ENCODE data around the gene ATP2B2.

The ATP2B2 gene

DNA sequence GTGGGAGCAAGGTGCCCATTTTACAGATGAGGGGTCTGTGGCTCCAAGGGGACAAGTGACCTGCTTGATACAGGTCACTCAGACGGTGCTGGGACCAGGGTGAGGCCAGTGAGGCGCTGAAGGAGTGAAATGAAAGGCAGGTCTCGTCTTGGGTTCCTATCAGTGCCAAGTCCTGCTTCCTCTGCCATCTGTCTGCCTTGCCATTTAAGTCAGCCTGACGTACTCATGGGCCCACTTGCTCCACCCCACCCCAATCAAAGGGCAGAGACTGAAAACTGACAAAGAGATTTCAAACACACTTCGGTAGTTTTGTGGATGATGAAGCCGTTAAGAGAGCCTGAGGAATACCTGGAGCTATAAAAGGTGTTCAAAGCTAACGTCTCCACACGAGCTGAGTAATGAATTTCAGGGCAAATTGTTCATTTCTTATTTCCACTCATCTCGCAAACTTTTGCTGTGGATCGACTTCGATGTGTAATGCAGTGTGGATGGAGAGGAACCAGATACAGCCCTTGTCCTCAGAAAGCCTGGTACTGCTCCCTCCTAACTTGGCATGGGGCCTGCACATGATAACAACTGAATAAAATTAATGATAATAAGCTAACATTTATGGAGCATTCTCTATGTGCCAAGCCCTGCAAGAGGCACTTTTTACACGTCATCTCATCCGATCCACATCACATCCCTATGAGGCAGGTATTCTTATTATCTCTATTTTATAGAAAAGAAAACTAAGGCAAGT is 36.6 kb downstream of the ATP2B2 start:
- DNase-seq: no peak

DNA sequence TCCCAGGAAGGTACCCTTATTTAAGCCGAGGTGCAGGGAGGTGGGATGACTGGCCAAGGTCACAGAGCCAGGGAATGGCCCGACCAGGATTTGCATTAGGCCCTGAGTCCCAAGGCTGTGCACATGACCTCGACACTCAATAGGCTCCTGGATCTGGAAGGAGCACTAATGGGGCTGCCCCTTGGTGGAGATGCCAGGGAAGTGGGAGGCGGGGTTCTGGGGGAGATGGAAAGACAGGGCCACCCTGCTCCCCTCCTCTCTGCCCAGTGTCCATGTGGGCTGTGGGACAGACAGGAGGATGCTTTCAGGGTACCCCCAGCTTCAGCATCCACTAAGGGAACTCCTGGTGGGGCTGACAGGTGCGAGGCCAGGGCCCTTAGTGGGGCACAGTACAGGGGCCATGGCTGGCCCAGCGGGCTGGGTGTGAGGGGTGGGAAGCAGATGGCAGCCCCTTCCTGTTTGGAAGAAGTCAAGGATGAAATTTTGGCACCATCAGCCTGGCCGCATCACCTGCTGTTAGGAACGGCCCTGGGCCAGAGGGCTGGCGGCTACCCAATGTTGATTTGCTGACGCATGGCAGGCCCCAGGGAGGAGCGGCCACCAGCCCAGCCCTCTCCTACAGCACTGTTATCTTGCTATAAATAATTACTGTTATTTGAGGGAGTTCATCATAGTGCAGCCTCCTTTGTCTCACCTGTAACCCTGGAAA is 37.3 kb downstream of the ATP2B2 start:
- no peak for DNase-seq

DNA sequence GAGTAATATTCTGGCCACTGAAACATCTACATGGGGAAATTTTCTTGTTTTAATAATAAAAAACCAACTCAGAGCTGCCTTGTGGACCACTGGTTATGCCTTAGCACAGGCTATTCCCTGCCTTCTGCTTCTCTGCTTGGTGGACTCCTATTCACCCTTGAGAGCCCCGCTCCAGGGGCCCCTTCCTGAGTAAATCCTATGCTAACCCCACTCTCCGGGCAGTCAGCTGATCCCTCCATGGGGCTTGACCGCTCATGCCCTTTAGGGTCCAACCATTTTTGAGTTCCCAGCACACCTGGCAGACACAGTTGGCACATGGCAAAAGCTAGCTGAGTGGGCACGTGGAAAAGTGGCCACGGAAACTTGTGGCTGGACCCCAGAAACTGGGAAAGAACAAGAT is 38.2 kb downstream of the ATP2B2 start:
- no peak for DNase-seq

DNA sequence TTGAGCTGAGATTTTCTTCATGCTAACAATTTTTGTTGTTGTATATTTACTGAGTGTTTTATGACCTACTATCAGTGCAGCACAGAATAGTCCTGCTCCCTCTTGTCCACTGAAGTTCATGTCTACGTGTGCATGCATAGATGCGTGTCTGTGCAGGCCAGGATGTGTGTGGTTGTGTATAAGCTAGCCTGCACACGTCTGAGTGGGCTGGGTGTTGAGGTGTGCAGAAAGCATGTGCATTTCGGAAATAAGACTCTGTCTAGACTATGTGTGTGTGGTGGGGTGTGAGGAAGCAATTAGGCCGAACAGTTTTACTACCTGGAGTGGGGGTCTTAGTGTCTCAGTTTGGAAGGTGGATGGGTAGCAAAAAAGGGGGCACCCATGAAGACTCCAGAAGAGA is 39.2 kb downstream of the ATP2B2 start:
- no peak for DNase-seq

DNA sequence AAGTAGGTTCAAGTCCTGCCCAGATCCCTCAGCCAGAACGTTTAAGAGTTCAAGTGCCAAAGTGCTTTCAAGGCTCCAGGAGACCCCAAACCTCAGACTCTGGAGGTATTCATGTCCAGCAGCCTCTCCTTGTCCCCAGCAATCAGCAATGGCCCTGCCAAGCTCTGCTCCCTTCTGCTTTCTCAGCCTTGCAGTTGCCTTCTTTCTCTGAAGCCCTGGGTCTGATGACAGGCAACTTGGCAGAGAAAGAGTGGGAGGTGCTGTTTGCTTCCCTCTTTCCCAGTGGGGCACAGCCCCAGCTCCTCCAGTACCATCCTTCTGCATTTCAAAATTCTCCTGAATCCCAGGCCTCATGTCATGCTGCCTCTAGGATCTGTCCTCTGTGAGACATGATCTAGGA is 40.2 kb downstream of the ATP2B2 start:
- no peak for DNase-seq

DNA sequence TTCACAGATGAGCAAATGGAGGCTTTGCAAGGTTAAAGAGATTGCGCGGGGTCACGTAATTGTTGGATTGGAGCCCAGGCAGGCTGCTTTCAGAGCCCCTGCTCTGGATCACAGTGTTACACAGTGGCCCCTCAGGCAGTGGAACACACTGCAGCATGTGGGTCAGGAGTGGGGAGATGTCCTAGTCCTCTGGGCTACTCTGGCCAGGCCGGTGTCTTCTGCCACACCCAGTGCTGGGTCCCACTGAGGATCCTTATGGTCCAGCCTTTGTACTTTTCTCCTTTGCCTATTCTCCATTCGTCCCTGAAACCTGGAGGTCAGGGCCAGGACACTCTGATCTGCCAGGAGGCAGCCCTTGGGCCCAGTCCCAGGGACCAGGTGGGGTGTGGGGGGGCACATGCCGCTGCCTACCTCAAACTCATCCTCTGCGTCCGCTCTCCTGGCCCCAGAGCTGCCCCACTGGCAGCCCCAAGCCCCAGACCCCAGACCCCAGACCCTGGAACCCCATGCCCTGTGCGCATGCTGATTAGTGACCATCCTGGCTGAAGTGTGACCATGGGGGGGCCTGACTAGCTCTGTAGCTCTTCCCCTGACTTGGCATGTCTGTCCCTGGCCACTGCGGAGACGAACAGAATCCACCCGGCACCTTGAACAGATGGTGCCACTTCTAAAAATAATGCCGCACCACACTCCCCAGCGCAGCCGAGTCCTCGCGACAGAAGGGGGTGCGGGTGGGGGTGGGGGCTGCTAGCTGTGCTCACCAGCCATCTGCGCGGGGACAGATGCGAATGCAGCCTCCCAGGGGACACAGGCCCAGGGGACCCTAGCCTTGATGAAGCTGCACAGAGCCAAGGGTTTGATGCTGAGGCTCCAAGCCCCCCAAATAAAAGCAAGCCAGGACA is 41.6 kb downstream of the ATP2B2 start:
- no peak for DNase-seq

DNA sequence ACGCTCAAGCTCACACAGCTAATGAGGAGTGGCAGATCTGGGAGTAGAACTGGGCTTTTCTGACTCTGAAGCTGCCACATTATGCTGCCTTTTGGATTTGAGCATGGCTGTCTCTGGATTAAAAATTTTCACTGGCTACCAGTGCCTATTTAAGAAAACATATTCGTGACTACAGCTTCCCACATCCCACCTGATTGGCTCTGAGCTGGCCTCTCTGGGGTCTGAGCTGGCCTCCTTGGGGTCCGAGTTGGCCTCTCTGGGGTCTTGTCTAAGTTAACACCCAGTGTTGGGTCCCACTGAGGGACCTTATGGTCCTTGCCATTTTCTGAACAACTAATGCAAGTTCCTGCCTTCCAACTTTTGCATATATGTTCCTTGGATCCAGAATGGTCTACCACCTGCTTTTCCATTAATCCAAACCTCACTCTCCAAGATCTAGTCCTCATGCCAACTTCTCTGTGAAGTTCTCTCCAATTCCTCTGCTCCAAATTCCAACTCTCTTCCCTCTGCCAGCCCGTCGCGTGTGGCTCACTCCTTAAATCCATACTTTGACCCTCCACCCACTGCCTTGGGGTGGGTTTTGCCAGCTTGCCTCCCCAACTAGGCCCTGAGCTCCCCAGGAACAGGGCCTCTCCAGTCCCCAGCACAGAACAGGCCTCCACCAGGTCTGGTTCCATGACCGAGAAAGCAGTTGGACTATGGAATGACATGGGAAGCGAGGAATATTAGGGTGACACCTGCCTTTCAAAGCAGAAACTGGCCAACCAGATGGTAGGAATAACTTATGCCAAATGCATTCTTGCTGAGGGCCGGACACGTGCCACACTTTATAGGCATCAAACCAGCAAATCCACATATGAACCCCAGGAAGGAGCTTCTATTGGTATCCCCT is 42.5 kb downstream of the ATP2B2 start:
- no peak for DNase-seq

DNA sequence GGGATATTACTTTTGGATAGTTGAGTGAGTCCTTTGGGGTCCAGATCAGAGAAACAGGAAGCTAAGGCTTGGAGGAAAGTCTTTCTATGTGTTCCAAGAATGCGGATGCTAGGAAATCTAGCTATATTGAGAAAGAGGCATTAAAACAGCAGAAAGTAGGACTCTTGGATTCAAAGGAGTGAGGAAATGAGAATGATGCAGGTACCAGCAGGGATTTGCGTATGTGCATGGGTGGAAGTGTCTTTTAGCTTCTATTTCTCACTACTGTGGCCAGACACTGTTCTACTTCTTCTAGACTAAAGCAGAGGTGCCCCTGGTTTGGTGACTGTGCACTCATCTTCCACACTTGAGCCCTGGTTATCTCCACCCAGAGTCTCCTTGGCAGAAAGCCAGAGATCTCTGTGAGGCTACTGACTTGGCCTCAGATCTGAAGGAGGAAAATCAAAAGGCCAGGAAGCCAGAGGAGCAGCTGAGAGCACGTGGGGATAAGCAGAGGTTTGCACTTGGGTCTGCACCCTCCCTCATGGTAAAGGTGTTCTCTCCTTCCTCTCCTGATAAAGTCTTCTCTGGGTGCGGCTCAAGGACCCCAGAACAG is 44.3 kb downstream of the ATP2B2 start:
- no peak for DNase-seq

DNA sequence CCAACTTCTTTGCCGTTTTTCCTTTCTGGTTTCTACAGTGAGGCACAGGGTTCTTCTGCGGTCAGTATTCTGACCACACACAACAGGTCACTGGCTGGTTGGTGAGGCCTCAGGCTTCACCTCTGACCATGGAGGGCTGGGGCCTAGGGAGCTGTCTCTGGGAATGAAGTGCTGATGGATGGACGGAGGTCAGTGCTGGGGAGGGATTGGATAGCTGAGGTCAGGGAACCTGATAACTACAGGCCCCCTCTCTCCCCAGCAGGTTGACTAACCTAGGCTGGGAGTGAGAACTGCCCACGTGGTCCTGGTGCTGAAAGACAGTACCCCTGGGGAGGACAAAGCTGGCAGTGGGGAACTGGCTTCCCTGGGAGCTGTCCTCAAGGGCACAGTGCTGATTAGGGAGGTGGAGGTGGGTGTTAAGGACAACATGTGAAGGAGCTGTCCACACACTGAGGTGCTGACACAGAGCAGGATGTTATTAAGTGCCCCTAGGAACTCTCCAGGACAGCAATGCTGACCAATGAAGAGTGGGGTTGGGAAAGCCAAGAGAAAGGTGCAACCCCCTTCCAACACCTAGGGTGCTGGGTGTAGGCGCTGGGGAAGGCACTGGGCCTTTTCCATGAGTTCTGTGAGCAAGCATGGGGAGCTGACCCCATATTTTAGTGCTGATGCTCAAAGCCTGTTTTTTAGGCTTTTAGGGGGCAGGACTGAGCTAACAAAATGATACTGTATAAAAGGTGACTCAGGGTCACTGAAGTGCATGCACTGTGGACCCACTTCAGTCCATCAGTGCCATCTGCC is 45.2 kb downstream of the ATP2B2 start:
- DNase-seq: peak; percentile 22

DNA sequence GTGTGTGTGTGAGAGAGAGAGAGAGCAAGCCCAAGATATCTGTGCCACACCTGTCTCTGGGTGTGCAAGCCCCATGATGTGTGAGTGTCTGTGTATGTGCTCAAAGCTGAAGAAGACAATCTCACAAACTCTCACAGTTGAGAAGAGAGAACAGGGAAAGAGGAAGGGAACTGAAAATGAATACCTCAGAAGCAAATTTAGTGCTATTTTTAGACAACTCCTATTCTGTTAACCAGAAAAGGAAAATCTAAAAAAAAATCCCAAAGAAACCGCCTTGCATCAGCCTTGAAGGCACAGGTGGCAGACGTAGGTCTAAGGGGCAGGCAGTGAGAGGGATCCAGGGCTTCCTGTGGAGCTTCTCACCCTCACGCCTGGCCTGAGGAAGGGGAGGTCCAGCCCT is 47.8 kb downstream of the ATP2B2 start:
- DNase-seq: no peak

DNA sequence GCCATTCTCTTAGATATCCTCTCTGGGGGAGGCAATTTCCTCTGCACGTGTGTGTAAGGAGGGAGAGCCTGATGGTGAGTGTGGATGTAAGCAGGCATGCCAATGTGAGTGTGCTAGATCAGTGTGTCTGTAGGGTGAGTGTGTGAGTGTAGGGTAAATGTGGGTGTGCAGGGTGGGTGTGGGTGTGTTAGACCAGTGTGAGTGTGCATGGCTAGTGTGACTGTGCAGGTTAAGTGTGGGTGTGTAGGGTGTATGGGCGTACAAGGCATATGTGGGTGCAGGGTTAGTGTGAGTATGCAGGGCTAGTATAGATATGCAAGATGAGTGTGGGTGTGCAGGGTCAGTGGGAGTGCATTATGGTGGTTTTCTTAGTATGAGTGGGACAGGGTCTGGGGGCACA is 48.4 kb downstream of the ATP2B2 start:
- no peak for DNase-seq

DNA sequence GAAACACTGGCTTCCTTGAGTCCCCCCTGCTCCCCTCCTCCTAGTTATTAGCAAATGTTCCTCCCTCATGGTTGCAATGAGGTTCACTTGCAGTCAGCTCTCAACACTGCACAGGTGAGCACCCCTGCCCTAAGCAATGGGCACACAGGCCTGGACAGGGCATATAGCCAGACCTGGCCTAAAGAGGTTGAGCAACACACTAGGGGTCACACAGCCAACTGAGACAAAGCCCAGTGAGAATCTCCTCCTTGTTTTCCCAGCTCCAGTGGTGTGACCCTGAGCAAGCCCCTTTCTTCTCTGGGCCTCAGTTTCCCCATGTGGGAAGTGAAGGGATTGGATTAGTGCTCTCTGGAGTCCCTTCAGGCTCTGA is 49.9 kb downstream of the ATP2B2 start:
- DNase-seq: no peak

DNA sequence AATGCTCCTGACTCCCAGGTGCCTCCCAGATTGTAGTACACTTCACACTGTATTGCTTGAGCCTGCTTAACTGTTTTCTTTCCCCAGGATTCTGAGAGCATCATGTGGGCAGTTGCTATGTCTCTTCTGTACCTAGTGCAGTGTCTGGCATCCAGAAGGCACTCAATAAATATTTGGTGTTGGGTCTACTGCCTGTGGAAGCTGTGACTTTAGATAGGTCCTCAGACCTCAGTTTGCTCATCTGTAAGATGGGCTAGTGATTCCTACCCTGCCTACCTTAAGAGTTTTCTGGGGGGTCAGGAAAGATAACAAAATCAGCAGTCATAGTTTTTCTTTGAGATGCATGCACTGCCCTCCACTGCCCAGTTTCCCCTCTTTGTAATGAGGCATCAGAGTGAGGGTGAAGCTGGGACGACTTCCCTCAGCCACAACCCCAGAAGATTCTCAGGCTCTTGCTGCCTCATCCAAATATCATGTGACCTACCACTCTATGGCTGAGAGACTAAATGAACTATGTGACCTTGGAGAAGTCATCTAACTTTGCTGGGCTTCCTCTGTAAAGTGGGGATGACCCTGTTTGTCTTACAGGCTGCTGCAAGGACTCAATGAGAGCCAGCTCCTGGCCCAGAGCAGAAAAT is 50.4 kb downstream of the ATP2B2 start:
- no peak for DNase-seq

DNA sequence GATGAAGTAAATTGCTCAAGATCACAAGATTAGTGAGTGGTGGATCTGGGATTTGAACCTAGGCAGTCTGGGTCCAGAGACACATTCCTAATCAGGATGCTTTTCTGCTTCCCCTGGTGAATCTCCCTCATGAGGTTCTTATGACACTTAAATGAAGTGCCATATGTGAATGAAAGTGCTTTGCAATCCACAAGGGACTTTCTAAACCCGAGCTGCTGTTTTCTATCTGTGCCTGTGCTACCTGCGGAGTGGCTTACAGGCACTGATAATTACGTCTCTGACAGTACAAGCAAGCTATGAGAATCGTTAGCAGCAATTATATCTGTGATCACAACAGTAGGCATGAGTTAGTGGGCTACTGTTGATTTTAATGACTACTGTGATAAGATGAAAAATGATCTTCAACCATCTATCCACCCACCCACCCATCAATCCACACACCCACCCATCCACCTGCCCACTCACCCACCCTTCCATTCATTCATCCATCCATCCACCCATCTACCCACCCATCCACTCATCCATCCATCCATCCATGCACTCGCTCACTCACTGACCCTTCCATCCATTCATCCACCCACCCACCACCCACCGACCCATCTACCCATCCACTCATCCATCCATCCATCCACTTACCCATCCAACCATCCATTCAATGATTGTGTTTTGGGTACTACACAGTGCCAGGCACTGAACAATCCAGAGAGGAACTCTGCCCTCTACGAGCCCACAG is 51.8 kb downstream of the ATP2B2 start:
- no peak for DNase-seq

DNA sequence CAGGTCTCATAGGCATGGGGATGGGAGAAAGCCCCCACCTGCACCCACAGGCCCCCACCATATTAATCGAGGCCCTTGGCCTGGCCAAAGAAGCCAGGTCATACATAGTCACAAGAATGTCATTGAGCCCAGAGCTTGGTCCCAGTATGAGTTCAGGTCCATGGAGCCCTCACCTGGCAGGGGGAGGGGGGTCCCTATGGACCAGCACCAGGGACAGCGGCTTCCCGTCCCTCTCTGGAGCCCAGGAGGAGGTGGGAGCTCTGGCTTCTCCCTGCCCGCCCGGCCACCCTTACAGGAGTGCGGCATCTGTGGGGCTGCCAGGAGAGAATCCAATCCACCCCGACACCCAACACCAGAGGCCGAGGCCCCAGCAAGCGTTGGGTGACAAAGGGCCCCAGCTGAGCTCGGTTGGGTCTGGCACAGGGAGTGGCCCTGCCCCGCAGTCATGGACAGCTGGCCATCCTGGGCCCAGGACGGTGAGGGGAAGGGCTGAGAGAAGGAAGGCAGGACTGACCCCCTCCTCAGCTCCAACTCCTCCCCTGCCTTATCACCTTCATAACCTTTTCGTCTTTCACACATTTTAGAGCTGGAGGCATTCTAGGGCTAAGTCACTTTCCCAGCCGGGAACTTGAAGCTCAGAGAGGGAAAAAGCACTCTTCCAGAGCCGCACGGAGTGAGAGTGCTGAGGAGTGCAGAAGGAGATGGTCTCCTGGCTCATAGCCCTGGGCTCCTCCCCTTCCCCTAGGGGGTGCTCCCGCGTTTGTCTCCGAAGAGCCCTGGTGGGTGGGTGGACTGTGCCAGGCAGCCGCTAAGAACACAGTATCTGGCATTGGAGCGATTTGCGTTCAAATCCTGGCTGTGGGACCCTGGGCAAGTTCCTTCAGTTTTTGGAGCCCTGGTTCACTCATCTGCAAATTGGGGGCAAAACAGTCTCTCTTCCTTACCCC is 54.6 kb downstream of the ATP2B2 start:
- DNase-seq: no peak

DNA sequence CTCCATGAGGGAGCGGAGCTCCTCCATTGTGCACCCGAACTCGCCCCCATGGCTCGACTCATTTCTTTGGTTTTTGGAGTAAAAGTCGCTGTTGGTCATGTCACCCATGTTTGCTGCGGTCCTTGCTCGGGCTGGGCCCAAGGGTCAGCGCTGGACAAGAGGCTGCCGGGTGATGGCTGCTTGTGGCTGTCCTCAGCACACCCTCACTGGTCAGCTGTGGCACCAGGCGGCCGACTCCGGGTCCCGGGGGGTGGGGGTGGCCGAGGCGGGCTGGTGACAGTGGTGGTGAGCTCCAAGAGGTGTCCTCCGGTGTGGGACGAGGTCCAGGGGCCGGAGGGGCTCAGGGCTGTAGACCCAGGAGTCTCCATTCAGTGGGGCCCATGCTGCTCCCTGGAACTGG is 56.0 kb downstream of the ATP2B2 start:
- DNase-seq: no peak

DNA sequence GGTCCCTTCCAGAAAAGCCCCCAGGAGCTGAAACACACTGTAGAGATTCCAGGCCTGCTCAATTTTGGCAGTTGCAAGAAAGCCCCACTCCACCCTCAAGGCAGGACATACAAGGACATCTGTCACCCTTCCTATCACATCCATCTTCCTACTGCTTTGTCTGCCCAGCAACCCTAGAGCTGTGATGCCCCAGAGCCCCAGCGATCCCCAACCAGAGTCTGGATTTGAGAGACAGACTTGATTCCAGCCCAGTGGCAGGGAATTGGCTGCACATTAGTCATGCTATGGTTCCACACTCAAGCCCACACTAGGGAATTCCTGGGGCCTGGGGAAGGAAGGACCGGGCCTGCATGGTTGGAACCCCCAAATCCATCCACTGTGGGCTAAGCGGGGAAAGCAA is 56.8 kb downstream of the ATP2B2 start:
- DNase-seq: no peak

DNA sequence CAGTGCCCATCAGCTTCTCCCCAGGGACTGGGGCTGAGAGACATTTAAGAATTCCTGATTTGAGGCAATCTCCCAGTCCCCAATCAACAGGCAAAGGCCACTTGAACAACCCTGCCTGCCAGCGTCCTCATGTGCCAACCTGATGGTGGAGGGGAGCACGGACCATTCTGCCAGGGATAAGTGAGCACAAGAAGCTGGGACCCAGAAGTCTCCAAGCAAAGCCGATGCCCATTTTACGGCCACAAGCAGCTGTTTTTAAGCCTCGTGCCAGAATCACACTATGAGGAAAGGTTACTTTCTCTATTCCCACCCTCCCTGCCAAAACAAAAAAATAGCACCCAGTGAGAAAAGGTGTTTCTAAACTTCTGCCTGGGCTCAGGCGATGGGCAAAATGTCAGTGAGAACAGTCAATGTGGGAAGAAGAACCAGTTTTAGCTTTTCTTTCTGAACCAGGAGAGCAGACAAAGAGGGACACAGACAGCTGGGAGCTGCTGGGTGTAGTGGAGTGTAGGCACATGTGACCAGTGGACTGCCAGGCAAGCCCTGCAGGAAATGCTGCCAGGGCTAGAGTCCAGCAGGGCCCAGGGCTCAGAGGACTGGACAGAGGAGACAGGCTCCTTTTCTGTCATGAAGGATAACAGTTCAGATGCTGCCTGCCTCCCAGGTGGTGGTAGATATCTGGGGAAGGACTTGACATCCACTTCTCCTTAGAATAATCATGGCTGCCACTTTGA is 57.7 kb downstream of the ATP2B2 start:
- DNase-seq: no peak

Data from GOT3 (cell line).